ENCODE data around the gene TMEM271.

- TF ChIP-seq EZH2phosphoT487 (IDR thresholded peaks at IDR 0.05) (no peak), CTCF (IDR thresholded peaks at IDR 0.05) (no peak)
These were observed 24.9 kb upstream of the TMEM271 start for GRCh38 chr4:600850-601515.

All from neural progenitor cell (in vitro differentiated cells).